GM12878 (cell line): Measurements from ENCODE around the gene DENND2C. TPM values are rescaled to one million over a fixed set of nuclear protein-coding genes. Genes with fewer than 3 reads are reported as not detected.

ENCODE experiments used
- NBN ChIP-seq: fragments of 450-650 bp; IDR thresholded peaks from 2 replicates; pipeline ENCODE4 v1.6.1; 2016
- NFYB ChIP-seq: IDR thresholded peaks from 2 replicates; pipeline ENCODE4 v1.6.1; 2011; ENCODE audit warnings: low read depth, mild to moderate bottlenecking, low read length, improper control_type of control experiment, moderate library complexity; ENCODE audit not compliant: insufficient read depth
- PBX3 ChIP-seq: IDR thresholded peaks from 2 replicates; pipeline ENCODE4 v1.6.1; 2011; ENCODE audit warnings: mild to moderate bottlenecking, low read depth, low read length, moderate library complexity; ENCODE audit not compliant: insufficient replicate concordance
- RAD51 ChIP-seq: fragments of 450-650 bp; IDR thresholded peaks from 2 replicates; pipeline ENCODE4 v1.6.1; 2016; ENCODE audit warnings: moderate library complexity, mild to moderate bottlenecking, inconsistent platforms
- REST ChIP-seq: IDR thresholded peaks from 2 replicates; pipeline ENCODE4 v1.6.1; 2012; ENCODE audit warnings: mild to moderate bottlenecking, low read depth, low read length
- SREBF1 ChIP-seq: IDR thresholded peaks from 2 replicates; pipeline ENCODE4 v1.6.1; 2012; ENCODE audit warnings: mild to moderate bottlenecking, low read length
- YBX1 ChIP-seq: fragments of 450-650 bp; IDR thresholded peaks from 2 replicates; pipeline ENCODE4 v1.6.1; 2016; ENCODE audit warnings: antibody characterized with exemption
- polyA plus RNA-seq, 11 experiments: library from polyadenylated mRNA; depleted of rRNA in 4 of 11; unstranded in 6 of 11; stranded (reverse) in 5 of 11; fragments of >200 nt; fragmentation: Nextera tagmentation in 4 of 11; fragmentation: Illumina TruSeq in 1 of 11; extraction: Ambion mirVana in 4 of 11; extraction: Trizol in 1 of 11; gene quantifications; 1 replicate in 1 of 11; 2 replicates in 10 of 11; pipeline versions ENCODE4 v1.2.1 to v1.2.3, GENCODE V29; 2011 to 2016; ENCODE audit warnings: inconsistent platforms in 2 of 11, missing spikeins in 2 of 11, low read depth in 1 of 11
- total RNA-seq, 4 experiments: library from RNA; depleted of rRNA in 3 of 4; stranded (reverse); fragments of >200 nt in 3 of 4; fragmentation: Illumina TruSeq in 1 of 4; extraction: Trizol in 1 of 4; gene quantifications; 2 replicates each; pipeline versions ENCODE4 v1.2.1 to v1.2.3, GENCODE V29; 2013 to 2021

DENND2C gene
- total and polyA plus RNA-seq, 10 of the 15 experiments (the other 5 are each of a cell fraction or from before 2014, with no cell fraction given), result 0.01 to 0.10 (median 0.06) TPM; not detected in 3

GRCh38 chr1:114718661-114719423 lies 49.0 kb upstream of the DENND2C start (continued):
- TF ChIP-seq REST (no peak), RAD51 (no peak), YBX1 (no peak), PBX3 (no peak), SREBF1 (no peak), NFYB (no peak), NBN (no peak)
- TF ChIP-seq, all 136 proteins: peak for 0
